Measurements from ENCODE around the gene OVCA2. TPM values are rescaled to one million over a fixed set of nuclear protein-coding genes. Genes with fewer than 3 reads are reported as not detected.

OVCA2 gene
- polyA plus RNA-seq, 3 donors: 12.7 to 15.9 (median 14.0) TPM

DNA sequence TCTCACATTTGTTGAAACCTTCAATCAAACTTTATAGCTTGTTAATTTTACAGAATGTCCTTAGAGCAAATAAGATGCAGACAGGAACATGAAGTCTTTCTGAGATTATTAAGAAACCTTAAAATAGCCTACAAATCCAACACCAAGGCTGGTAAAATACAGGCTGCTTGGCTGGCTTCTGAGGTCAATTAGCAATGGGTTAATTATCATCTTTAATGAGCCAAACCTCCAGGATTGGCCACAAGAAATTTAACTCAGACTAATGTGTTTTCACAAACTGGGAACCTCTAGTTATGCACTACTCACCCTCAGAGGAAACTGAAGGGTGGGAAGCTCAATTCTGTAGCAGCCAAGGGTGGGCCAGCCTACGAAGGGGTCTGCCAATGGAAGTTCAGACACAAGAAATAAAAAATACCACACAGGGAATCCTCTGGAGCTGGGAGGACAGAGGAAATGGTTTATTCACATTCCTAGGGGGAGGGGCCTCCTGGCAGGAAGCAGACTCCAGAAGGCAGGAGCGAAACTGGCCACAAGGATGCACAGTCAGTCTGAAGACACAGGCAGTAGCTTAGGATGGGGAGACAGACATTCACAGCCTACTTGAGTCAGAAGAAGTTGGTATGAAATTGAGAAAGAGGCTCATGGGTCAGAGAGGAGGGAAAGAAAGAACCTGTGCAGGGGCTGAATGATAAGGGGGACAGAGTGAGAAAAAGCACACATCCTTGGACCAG is 49.1 kb downstream of the OVCA2 start:
- peak in 2 of 11 donors; percentile 50 to 84 for DNase-seq (ENCODE audit: extremely low read depth in 1 of 11, low read depth in 9 of 11, low spot score in 4 of 11)

DNA sequence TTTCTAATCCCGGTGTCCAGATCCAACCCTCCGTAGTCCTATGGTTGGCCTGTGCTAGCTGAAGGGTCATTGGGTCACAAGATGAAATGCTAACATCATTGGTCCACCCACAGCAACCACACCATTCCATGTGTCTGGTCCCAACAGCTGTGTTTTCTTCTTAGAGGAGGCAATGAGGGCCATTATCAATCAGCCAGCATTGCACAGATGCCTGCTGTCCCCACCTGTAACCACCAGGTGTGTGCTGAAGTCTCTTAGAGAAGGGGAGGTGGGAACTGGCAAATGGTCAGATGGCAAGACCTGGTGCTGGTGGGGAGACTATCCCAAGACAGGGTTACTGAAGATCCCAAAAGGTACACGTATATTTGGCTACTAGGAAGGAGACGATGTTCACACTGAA is 50.4 kb downstream of the OVCA2 start:
- DNase-seq (ENCODE audit: extremely low read depth in 1 of 11, low read depth in 9 of 11, low spot score in 4 of 11): no peak

Other genes starting within 250 kb of the OVCA2 start
- gene SMYD4, start 212.1 kb upstream of the OVCA2 start, polyA plus RNA-seq (ENCODE audit: insufficient read length in 3 of 3): 10 to 100 TPM; 13.5 to 17.5 (median 15.9) TPM
- 100 to 1,000 TPM; 101 to 135 (median 131) TPM for gene RPA1, start 212.0 kb upstream of the OVCA2 start, polyA plus RNA-seq (ENCODE audit: insufficient read length in 3 of 3)
- 1 to 10 TPM; 1.1 to 1.7 (median 1.3) TPM for gene RTN4RL1, start 16.7 kb upstream of the OVCA2 start, polyA plus RNA-seq (ENCODE audit: insufficient read length in 3 of 3)
- gene DPH1, start 11.9 kb upstream of the OVCA2 start, polyA plus RNA-seq (ENCODE audit: insufficient read length in 3 of 3): 10 to 100 TPM; 36.5 to 57.5 (median 47.2) TPM
- 10 to 100 TPM; 13.5 to 31.6 (median 23.6) TPM for gene HIC1, start 13.1 kb downstream of the OVCA2 start, polyA plus RNA-seq (ENCODE audit: insufficient read length in 3 of 3)

Data from renal cortex interstitium (tissue), 11 donors.